Measurements from ENCODE around the gene WFDC6. TPM values are rescaled to one million over a fixed set of nuclear protein-coding genes. Genes with fewer than 3 reads are reported as not detected.

WFDC6 gene
- total RNA-seq, 6 experiments from 2014 or later: not detected

GRCh38 chr20:45547206-45547770, 8.0 kb upstream of the WFDC6 start, which contains the start of gene EPPIN:
EPPIN (minus strand) TSS chr20:45547401; CDS start chr20:45547357, 44 bp downstream.
- intact Hi-C loops (cut with DNase I): loop anchor here in 1 of 2 donors (10.0 kb wide), 1 partner anchor 228 kb away; no protein-coding TSS in a partner anchor
- TF ChIP-seq CTCF (IDR thresholded peaks at IDR 0.05) (no peak), POLR2A (IDR thresholded peaks at IDR 0.05) (no peak)
- no peak for DNase-seq
- Histone ChIP-seq H3K36me3 (no peaks in the 10 kb centered on the region), H3K27me3 (no peaks in the 10 kb centered on the region), H3K27ac (no peak within 1 kb of the TSS), H3K9me3 (no peaks in the 10 kb centered on the region), H3K4me1 (no peaks in the 10 kb centered on the region), H3K4me3 (no peak within 1 kb of the TSS)
- no peak for ATAC-seq
- 67% methylated on average over 4 of the region's 6 CpGs for WGBS (ENCODE audit: insufficient coverage, low coverage, low lambda C conversion rate, missing lambda C conversion rate)

- no peaks in the 10 kb centered on the region for H3K4me1 ChIP-seq
- H3K4me3 ChIP-seq: no peak overlapping the region
- DNase-seq (no peak), ATAC-seq (peak in 2 of 4 donors; percentile 32 to 41)
- H3K9me3 ChIP-seq: no peaks in the 10 kb centered on the region
- no peaks in the 10 kb centered on the region for H3K27me3 ChIP-seq
- H3K27ac ChIP-seq: no peak overlapping the region
- peak in 3 of 4 donors; percentile 13 to 30 (median 26) for TF ChIP-seq CTCF (IDR thresholded peaks at IDR 0.05)
- no peak for TF ChIP-seq POLR2A (IDR thresholded peaks at IDR 0.05)
- no peaks in the 10 kb centered on the region for H3K36me3 ChIP-seq
- intact Hi-C loops (cut with DNase I): loop anchor here in 1 of 2 donors (10.0 kb wide), 1 partner anchor 229 kb away; no protein-coding TSS in a partner anchor
- 14% methylated on average over 5 of the region's 5 CpGs for WGBS (ENCODE audit: insufficient coverage, low coverage, low lambda C conversion rate, missing lambda C conversion rate)
Observed at GRCh38 chr20:45545754-45546453, 6.6 kb upstream of the WFDC6 start.

DNA sequence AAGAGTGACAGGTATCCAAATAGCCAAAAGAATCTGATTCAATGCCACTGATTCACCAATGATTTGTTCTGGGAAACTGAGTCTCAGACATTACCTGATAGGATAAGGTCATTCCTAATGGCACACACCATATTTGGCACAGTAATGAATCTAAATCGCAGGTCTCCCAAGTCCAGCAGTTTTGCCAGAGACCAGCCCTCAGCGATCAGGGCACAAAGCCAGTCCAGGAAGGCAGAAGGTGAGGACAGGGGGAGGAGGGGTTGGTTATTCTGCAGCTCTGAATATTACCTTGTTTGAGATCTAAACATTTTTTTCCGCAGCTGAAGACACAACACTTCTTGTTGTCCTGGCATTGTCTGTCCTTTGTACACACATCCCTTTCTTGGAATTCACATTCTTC, 6.1 kb upstream of the WFDC6 start:
- no peak for DNase-seq
- Histone ChIP-seq H3K27me3 (no peaks in the 10 kb centered on the region), H3K27ac (no peak overlapping the region), H3K9me3 (no peaks in the 10 kb centered on the region), H3K36me3 (no peaks in the 10 kb centered on the region), H3K4me1 (no peaks in the 10 kb centered on the region), H3K4me3 (no peak overlapping the region)
- no peak for TF ChIP-seq POLR2A (IDR thresholded peaks at IDR 0.05)
- TF ChIP-seq CTCF (IDR thresholded peaks at IDR 0.05): no peak
- WGBS (ENCODE audit: insufficient coverage, low coverage, low lambda C conversion rate, missing lambda C conversion rate): 74% methylated on average over 3 of the region's 3 CpGs
- intact Hi-C loops (cut with DNase I): loop anchor here in 1 of 2 donors (10.0 kb wide), 1 partner anchor 229 kb away; no protein-coding TSS in a partner anchor
- no peak for ATAC-seq

DNA sequence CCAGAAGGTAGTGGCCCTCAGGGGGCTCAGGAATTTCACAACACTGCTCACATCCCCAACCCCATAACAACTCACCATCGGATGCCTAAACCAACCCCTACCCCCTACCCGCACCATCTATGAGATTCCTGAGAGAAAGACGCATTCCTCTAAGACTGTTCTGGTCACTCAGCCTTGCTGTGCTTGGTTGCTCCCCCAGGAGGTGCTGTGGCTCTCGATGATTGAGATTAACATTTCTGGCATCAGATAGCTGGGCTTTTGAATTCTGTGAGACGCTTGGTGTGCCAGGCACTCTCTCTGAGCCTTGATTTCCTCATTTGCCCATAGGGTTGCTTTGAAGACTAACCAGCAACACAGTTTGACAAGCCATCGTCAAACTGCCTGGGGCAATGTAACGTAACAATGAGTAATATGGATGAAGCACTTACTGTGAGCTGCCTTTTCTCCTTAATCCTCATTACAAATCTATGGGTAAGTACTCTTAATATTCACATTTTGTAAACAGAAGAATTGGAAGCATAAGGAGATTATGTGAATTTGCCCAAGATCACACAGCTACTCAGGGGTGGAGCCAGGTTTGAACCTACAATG, 978 bp downstream of the WFDC6 start:
- Histone ChIP-seq H3K27ac (no peak overlapping the region), H3K4me3 (no peak overlapping the region), H3K36me3 (no peaks in the 10 kb centered on the region), H3K9me3 (no peaks in the 10 kb centered on the region), H3K27me3 (no peaks in the 10 kb centered on the region), H3K4me1 (no peaks in the 10 kb centered on the region)
- 51% methylated on average over 7 of the region's 7 CpGs for WGBS (ENCODE audit: insufficient coverage, low coverage, low lambda C conversion rate, missing lambda C conversion rate)
- no peak for DNase-seq
- ATAC-seq: no peak
- intact Hi-C loops (cut with DNase I): no loop called here
- TF ChIP-seq POLR2A (IDR thresholded peaks at IDR 0.05): no peak
- TF ChIP-seq CTCF (IDR thresholded peaks at IDR 0.05): no peak

Data from right lobe of liver (tissue), 6 donors.